GM12878 (cell line): ENCODE results near the gene TDRD3. TPM values are rescaled to one million over a fixed set of nuclear protein-coding genes. Genes with fewer than 3 reads are reported as not detected.

Source experiments
- ATAC-seq: fragments of 200-7000 bp; cut with Tn5 transposase; 3 replicates; pipeline ENCODE4 v1.9.1; 2020; ENCODE audit warnings: mild to moderate bottlenecking, moderate library complexity
- BruUV-seq: library from RNA; stranded (reverse); fragments of 400-500 nt; replicated peaks from 2 replicates; lab custom pipeline; 2021; lab: Mats Ljungman, UMichigan
- CTCF ChIA-PET: fragments of 300-600 bp; sonication (Branson Sonifier 250); formaldehyde crosslinking; extraction: SDS; loops from one replicate; lab custom pipeline; 2021; ENCODE audit warnings: inconsistent platforms; lab: Yijun Ruan, JAX
- POLR2A ChIA-PET: fragments of 350-600 bp; formaldehyde crosslinking; extraction: SDS; loops from one replicate; lab custom pipeline; 2021; ENCODE audit warnings: inconsistent platforms; lab: Charles Lee
- RAD21 ChIA-PET: fragments of 300-600 bp; sonication (Branson Sonifier 250); formaldehyde crosslinking; loops from one replicate; lab custom pipeline; 2023; ENCODE audit warnings: antibody characterized with exemption; ENCODE audit not compliant: unreplicated experiment; lab: Charles Lee
- SMC1A ChIA-PET: fragments of 300-600 bp; sonication (Branson Sonifier 250); formaldehyde crosslinking; loops from one replicate; lab custom pipeline; 2023; ENCODE audit not compliant: unreplicated experiment, uncharacterized antibody; lab: Charles Lee
- DNase-seq: peaks from one replicate; pipeline ENCODE4 v3.0.0-alpha.2; 2011; ENCODE audit warnings: low read depth, low spot score
- FAIRE-seq: peaks from 3 replicates; lab custom pipeline; 2011; peaks lifted over from hg19 to GRCh38; lab: Jason Lieb, UNC
- H2AFZ ChIP-seq: 2 replicates; pipeline ENCODE4 v1.6.0; 2011; ENCODE audit warnings: low read depth, low read length, control low read depth; ENCODE audit not compliant: control insufficient read depth
- H3K27ac ChIP-seq: 2 replicates; pipeline ENCODE4 v1.5.1; 2011; ENCODE audit warnings: control low read depth; ENCODE audit not compliant: control insufficient read depth, insufficient read depth
- H3K27me3 ChIP-seq, 2 experiments: replicated peaks in 1 of 2; 2 replicates each; pipeline versions ENCODE4 v1.6.0 to v1.6.1; 2011; ENCODE audit warnings: low read length in 1 of 2; ENCODE audit not compliant: control insufficient read depth in 2 of 2, insufficient read depth in 2 of 2
- H3K36me3 ChIP-seq, 2 experiments: 2 replicates each; pipeline ENCODE4 v1.5.1; 2011; ENCODE audit warnings: low read length in 1 of 2; ENCODE audit not compliant: control insufficient read depth in 2 of 2, insufficient read depth in 2 of 2
- H3K4me1 ChIP-seq: 2 replicates; pipeline ENCODE4 v1.6.1; 2011; ENCODE audit warnings: mild to moderate bottlenecking, low read length, moderate library complexity, mixed read lengths; ENCODE audit not compliant: control insufficient read depth, insufficient read depth
- H3K4me2 ChIP-seq: 2 replicates; pipeline ENCODE4 v1.6.0; 2011; ENCODE audit warnings: control low read depth; ENCODE audit not compliant: control insufficient read depth, insufficient read depth
- H3K4me3 ChIP-seq: fragments of 200-600 bp; sonication (generic); 2 replicates; pipeline ENCODE4 v1.5.1; 2016
- H3K79me2 ChIP-seq: 2 replicates; pipeline ENCODE4 v1.6.0; 2011; ENCODE audit warnings: low read length; ENCODE audit not compliant: control insufficient read depth, insufficient read depth
- H3K9ac ChIP-seq: 2 replicates; pipeline ENCODE4 v1.8.0; 2011; ENCODE audit warnings: low read length, control low read depth, mixed read lengths; ENCODE audit not compliant: control insufficient read depth, insufficient read depth
- H3K9me3 ChIP-seq: replicated peaks from 3 replicates; pipeline ENCODE4 v1.5.1; 2011; ENCODE audit warnings: mild to moderate bottlenecking, low read length; ENCODE audit not compliant: control insufficient read depth, insufficient read depth
- H4K20me1 ChIP-seq: 2 replicates; pipeline ENCODE4 v1.6.0; 2011; ENCODE audit not compliant: control insufficient read depth, insufficient read depth
- CBX3 ChIP-seq: fragments of 200-600 bp; sonication (generic); IDR thresholded peaks from 2 replicates; pipeline ENCODE4 v1.6.1; 2016; ENCODE audit warnings: low read depth, borderline replicate concordance
- CREM ChIP-seq: IDR thresholded peaks from 2 replicates; pipeline ENCODE4 v1.6.1; 2014; ENCODE audit warnings: antibody characterized with exemption, low read depth
- GATAD2B ChIP-seq: fragments of 450-650 bp; conservative IDR thresholded peaks from 2 replicates; pipeline ENCODE4 v1.6.1; 2017; ENCODE audit warnings: low read depth, mild to moderate bottlenecking, moderate library complexity
- JUND ChIP-seq: IDR thresholded peaks from 2 replicates; pipeline ENCODE4 v1.6.1; 2012; ENCODE audit warnings: low read depth, mild to moderate bottlenecking, low read length, improper control_type of control experiment, moderate library complexity
- MLLT1 ChIP-seq: fragments of 450-650 bp; IDR thresholded peaks from 2 replicates; pipeline ENCODE4 v1.6.1; 2016; ENCODE audit warnings: mild to moderate bottlenecking
- SPI1 ChIP-seq: IDR thresholded peaks from 2 replicates; pipeline ENCODE4 v1.6.1; 2011; ENCODE audit warnings: low read depth, mild to moderate bottlenecking, low read length, moderate library complexity, borderline replicate concordance; ENCODE audit not compliant: insufficient read depth
- USF2 ChIP-seq: IDR thresholded peaks from 2 replicates; pipeline ENCODE4 v1.6.1; 2011; ENCODE audit warnings: low read depth, low read length, improper control_type of control experiment, borderline replicate concordance
- YBX1 ChIP-seq: fragments of 450-650 bp; IDR thresholded peaks from 2 replicates; pipeline ENCODE4 v1.6.1; 2016; ENCODE audit warnings: antibody characterized with exemption
- ZNF384 ChIP-seq: IDR thresholded peaks from 2 replicates; pipeline ENCODE4 v1.6.1; 2012; ENCODE audit warnings: low read depth, mild to moderate bottlenecking, low read length, improper control_type of control experiment, borderline replicate concordance
- ZNF592 ChIP-seq: fragments of 450-650 bp; IDR thresholded peaks from 2 replicates; pipeline ENCODE4 v1.6.1; 2017; ENCODE audit warnings: mild to moderate bottlenecking, moderate library complexity
- ZNF687 ChIP-seq: fragments of 450-650 bp; IDR thresholded peaks from 2 replicates; pipeline ENCODE4 v1.6.1; 2017; ENCODE audit warnings: mild to moderate bottlenecking, moderate library complexity
- WGBS: methylation state at CpG from one replicate; pipeline ENCODE4 v1.1.6; 2016; ENCODE audit warnings: low lambda C conversion rate; ENCODE audit not compliant: insufficient replicate concordance, insufficient coverage; ENCODE audit errors: missing lambda C conversion rate; 5-methylcytosine and 5-hydroxymethylcytosine counted together
- in situ Hi-C: fragments of 300-500 bp; cut with MboI; formaldehyde crosslinking; loops from 9 replicates; pipeline ENCODE4 v1.14.3; 2018; ENCODE audit warnings: mixed read lengths
- intact Hi-C: fragments of 100-400 bp; cut with micrococcal nuclease; formaldehyde crosslinking; loops from one replicate; pipeline ENCODE4 v1.14.2; 2022; ENCODE audit not compliant: unreplicated experiment
- polyA plus RNA-seq, 11 experiments: library from polyadenylated mRNA; depleted of rRNA in 4 of 11; unstranded in 6 of 11; stranded (reverse) in 5 of 11; fragments of >200 nt; fragmentation: Nextera tagmentation in 4 of 11; fragmentation: Illumina TruSeq in 1 of 11; extraction: Ambion mirVana in 4 of 11; extraction: Trizol in 1 of 11; gene quantifications; 1 replicate in 1 of 11; 2 replicates in 10 of 11; pipeline versions ENCODE4 v1.2.1 to v1.2.3, GENCODE V29; 2011 to 2016; ENCODE audit warnings: inconsistent platforms in 2 of 11, missing spikeins in 2 of 11, low read depth in 1 of 11
- total RNA-seq, 4 experiments: library from RNA; depleted of rRNA in 3 of 4; stranded (reverse); fragments of >200 nt in 3 of 4; fragmentation: Illumina TruSeq in 1 of 4; extraction: Trizol in 1 of 4; gene quantifications; 2 replicates each; pipeline versions ENCODE4 v1.2.1 to v1.2.3, GENCODE V29; 2013 to 2021

The TDRD3 gene
- total and polyA plus RNA-seq, 10 of the 15 experiments (the other 5 are each of a cell fraction or from before 2014, with no cell fraction given), result 8.4 to 27.9 (median 15.8) TPM

GRCh38 chr13:60441761-60442160 lies 44.7 kb downstream of the TDRD3 start:
- ChIA-PET CTCF (interaction anchor here (0.8 to 1.2 kb wide), 2 partner anchors 45 to 804 kb away, joined by 3 read pairs; no protein-coding TSS in a partner anchor), SMC1A (interaction anchor here (0.6 to 2.9 kb wide), 6 partner anchors 9 to 562 kb away, joined by 3 to 11 read pairs (median 4); no protein-coding TSS in a partner anchor), POLR2A (no interaction called here), RAD21 (interaction anchor here (3.0 kb wide), 1 partner anchor 10 kb away, joined by 19 read pairs; no protein-coding TSS in a partner anchor)
- H4K20me1 ChIP-seq, result no peaks in the 10 kb centered on the region
- H3K4me2 ChIP-seq, result no peak overlapping the region
- intact Hi-C loops (no loop called here), in situ Hi-C loops (no loop called here)
- no peak for ATAC-seq
- H3K79me2 ChIP-seq, result peaks cover 1% of the 10 kb centered on the region
- no peaks in the 10 kb centered on the region for H3K4me1 ChIP-seq
- no peaks in the 10 kb centered on the region for H3K27me3 ChIP-seq
- no peak for FAIRE-seq
- H3K9ac ChIP-seq, result no peak overlapping the region
- no peak overlapping the region for H3K27ac ChIP-seq
- H2AFZ ChIP-seq, result no peak overlapping the region
- WGBS, result 90% methylated on average over 1 of the region's 1 CpG
- no TSS peak for BruUV-seq
- no peak overlapping the region for H3K4me3 ChIP-seq
- no peaks in the 10 kb centered on the region for H3K36me3 ChIP-seq
- no peak for DNase-seq
- H3K9me3 ChIP-seq, result no peaks in the 10 kb centered on the region
- TF ChIP-seq USF2, result no peak
- no peak for TF ChIP-seq GATAD2B
- no peak for TF ChIP-seq ZNF687
- no peak for TF ChIP-seq CBX3
- TF ChIP-seq CREM, result no peak
- no peak for TF ChIP-seq JUND
- no peak for TF ChIP-seq YBX1
- TF ChIP-seq ZNF384, result no peak
- no peak for TF ChIP-seq SPI1
- no peak for TF ChIP-seq MLLT1
- no peak for TF ChIP-seq ZNF592
